Coronary artery (tissue), 2 donors: ENCODE data around the gene OSBPL1A.
"Not testable (repeated sequence)": the region's sequence is repeated elsewhere in the genome, so short reads cannot be mapped to it uniquely, and the experiment has no call there.

Source experiments
- DNase-seq: peaks from one replicate; pipeline ENCODE4 v3.0.0-alpha.2; 2017; ENCODE audit warnings: low spot score
- H3K27ac ChIP-seq, 2 donors: fragments of 200-600 bp; sonication (generic); one replicate each; pipeline ENCODE4 v1.5.1; 2016 to 2019
- H3K4me3 ChIP-seq: fragments of 200-600 bp; sonication (generic); 2 replicates; pipeline ENCODE4 v1.5.1; 2016; ENCODE audit warnings: mild to moderate bottlenecking, moderate library complexity
- CTCF ChIP-seq: fragments of 200-600 bp; sonication (generic); IDR thresholded peaks from one replicate; pipeline ENCODE4 v1.5.1; 2019; ENCODE audit warnings: antibody characterized with exemption

Gene OSBPL1A

GRCh38 chr18:24368749-24369148 lies 28.9 kb downstream of the OSBPL1A start:
- no peak overlapping the region for H3K27ac ChIP-seq

GRCh38 chr18:24366328-24366727 lies 31.3 kb downstream of the OSBPL1A start:
- Histone ChIP-seq H3K4me3 (no peak overlapping the region), H3K27ac (no peak overlapping the region)
- no peak for TF ChIP-seq CTCF

More at GRCh38 chr18:24368749-24369148, 28.9 kb downstream of the OSBPL1A start:
- no peak for DNase-seq
- H3K4me3 ChIP-seq: no peak overlapping the region
- TF ChIP-seq CTCF: no peak

GRCh38 chr18:24364177-24364576 lies 33.4 kb downstream of the OSBPL1A start:
- Histone ChIP-seq H3K4me3 (no peak overlapping the region), H3K27ac (no peak overlapping the region)
- no peak for TF ChIP-seq CTCF
- no peak for DNase-seq

More at GRCh38 chr18:24366328-24366727, 31.3 kb downstream of the OSBPL1A start:
- DNase-seq: no peak

GRCh38 chr18:24362757-24363156 lies 34.9 kb downstream of the OSBPL1A start:
- no peak overlapping the region for H3K27ac ChIP-seq

GRCh38 chr18:24359787-24360530 lies 37.7 kb downstream of the OSBPL1A start:
- H3K4me3 ChIP-seq, DNase-seq, H3K27ac ChIP-seq: not testable (repeated sequence)
- peak; percentile 40 for TF ChIP-seq CTCF

More at GRCh38 chr18:24362757-24363156, 34.9 kb downstream of the OSBPL1A start:
- no peak overlapping the region for H3K4me3 ChIP-seq
- TF ChIP-seq CTCF: no peak
- DNase-seq: no peak

- DNase-seq: no peak
- no peak for TF ChIP-seq CTCF
- H3K27ac ChIP-seq: no peak overlapping the region
- H3K4me3 ChIP-seq: no peak overlapping the region
These were observed 43.3 kb downstream of the OSBPL1A start for GRCh38 chr18:24354278-24354677.

GRCh38 chr18:24346254-24346653 lies 51.4 kb downstream of the OSBPL1A start:
- Histone ChIP-seq H3K4me3 (no peak overlapping the region), H3K27ac (no peak overlapping the region)
- DNase-seq: no peak
- TF ChIP-seq CTCF: no peak
